Measurements from ENCODE around the gene WBP4. TPM values are rescaled to one million over a fixed set of nuclear protein-coding genes. Genes with fewer than 3 reads are reported as not detected.

The WBP4 gene, protein sequence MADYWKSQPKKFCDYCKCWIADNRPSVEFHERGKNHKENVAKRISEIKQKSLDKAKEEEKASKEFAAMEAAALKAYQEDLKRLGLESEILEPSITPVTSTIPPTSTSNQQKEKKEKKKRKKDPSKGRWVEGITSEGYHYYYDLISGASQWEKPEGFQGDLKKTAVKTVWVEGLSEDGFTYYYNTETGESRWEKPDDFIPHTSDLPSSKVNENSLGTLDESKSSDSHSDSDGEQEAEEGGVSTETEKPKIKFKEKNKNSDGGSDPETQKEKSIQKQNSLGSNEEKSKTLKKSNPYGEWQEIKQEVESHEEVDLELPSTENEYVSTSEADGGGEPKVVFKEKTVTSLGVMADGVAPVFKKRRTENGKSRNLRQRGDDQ
- 6.8 TPM for total RNA-seq

DNA sequence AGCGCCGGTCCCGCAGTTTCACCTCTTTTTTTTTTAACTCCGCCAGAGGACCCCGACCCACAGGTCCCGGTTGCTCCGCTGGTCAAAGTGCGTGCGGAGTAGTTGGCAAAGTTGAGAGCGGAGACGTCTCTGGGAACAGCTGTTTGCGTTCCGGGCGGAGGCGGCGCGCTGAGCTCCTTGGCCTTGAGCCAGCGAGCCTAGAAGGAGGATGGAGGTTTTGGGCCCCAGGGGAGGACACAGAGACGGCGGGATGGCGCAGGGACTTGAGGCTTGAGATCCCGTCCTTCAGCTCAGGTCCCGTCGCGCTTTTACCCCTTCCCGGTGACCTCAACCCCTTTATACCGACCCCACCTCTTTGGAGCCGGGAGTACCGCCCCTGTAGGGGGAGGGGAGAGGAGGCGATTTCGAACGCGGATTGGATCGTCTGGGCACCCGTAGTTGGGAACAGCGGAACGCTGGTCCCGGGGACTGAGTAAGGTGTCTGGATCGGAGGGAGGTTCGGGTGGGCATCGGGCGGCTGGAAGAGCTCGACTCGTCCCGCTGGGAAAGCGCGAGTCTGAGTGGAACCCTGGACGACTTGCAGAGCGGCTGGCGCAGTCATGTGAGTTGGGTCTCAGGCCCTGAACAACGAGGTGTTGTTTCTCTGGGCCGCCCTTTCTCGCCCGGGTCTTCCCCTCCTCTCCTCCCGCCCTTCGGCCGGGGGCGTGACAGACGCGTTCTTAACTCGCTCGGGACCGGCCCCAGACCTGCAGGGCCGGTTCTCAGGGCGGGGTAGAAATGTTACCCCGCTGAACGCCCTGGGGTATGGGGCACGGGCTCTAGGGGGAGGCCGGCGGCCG is at the start of gene WBP4:
TSS of gene WBP4 (plus strand) at position 435 of the 839 bp plus-strand sequence. CDS start at position 600, 165 bp downstream.
- Histone ChIP-seq H3K9me3 (ENCODE audit: control insufficient read depth in 3 of 3, low read length in 3 of 3) (no peaks in the 10 kb centered on the region), H3K27ac (ENCODE audit: low read depth, low read length) (peak within 1 kb of the TSS; percentile 97), H3K27me3 (ENCODE audit: control insufficient read depth in 3 of 3, insufficient read depth in 3 of 3, low read length in 3 of 3) (no peaks in the 10 kb centered on the region), H3K4me1 (ENCODE audit: control insufficient read depth in 3 of 3, insufficient read depth in 3 of 3, low read length in 3 of 3) (peaks cover 38 to 53% (median 49%) of the 10 kb centered on the region in 3 donors), H3K36me3 (ENCODE audit: control insufficient read depth in 3 of 3, insufficient read depth in 3 of 3, low read length in 3 of 3) (peaks cover 0 to 14% (median 13%) of the 10 kb centered on the region in 3 donors), H3K4me3 (ENCODE audit: low read length in 3 of 3) (peak within 1 kb of the TSS; percentile 88 to 98 (median 96)), H3K9ac (ENCODE audit: low read depth in 1 of 3, low read length in 3 of 3) (peak within 1 kb of the TSS; percentile 81 to 98 (median 94))

DNA sequence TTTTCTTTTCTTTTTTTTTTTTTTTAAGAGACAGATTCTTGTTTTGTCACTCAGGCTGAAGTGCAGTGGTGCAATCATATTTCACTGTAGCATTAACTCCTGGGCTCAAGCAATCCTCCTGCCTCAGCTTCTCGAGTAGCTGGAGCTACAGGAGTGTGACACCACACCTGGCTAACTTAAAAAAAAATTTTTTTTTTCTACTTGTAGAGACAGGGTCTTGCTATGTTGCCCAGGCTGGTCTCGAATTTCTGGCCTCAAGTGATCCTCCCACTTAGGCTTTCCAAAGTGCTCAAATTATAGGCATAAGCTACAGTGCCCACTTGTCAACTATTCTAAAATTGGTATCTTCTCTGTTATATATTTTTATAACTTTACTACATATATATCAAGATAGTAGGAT is 48.8 kb upstream of the WBP4 start:
- no peaks in the 10 kb centered on the region for H3K36me3 ChIP-seq (ENCODE audit: control insufficient read depth in 3 of 3, insufficient read depth in 3 of 3, low read length in 3 of 3)
- peaks cover 0 to 2% (median 0%) of the 10 kb centered on the region in 3 donors for H3K4me1 ChIP-seq (ENCODE audit: control insufficient read depth in 3 of 3, insufficient read depth in 3 of 3, low read length in 3 of 3)
- no peak overlapping the region for H3K4me3 ChIP-seq (ENCODE audit: low read length in 3 of 3)
- H3K9me3 ChIP-seq (ENCODE audit: control insufficient read depth in 3 of 3, low read length in 3 of 3) = no peaks in the 10 kb centered on the region
- no peaks in the 10 kb centered on the region for H3K27me3 ChIP-seq (ENCODE audit: control insufficient read depth in 3 of 3, insufficient read depth in 3 of 3, low read length in 3 of 3)
- H3K27ac ChIP-seq (ENCODE audit: low read depth, low read length) = no peak overlapping the region
- H3K9ac ChIP-seq (ENCODE audit: low read depth in 1 of 3, low read length in 3 of 3) = no peak overlapping the region

DNA sequence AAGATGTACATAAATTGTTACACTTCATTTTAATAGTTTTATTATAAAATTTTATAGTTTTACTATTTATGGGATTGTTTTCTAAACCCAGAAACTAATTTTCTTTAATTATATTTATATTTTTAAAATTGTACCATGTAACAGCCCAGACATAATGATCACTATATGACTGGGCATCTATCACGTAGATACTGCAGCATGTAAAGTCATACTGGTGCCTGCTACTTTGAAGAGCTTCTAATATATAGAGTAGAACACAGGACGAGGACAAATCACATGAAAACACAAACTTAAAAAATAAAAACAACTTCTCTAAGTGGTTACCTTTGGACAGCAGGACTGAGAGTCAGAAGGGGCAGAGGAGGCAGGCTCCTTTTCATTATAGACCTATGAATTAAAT is 47.5 kb upstream of the WBP4 start:
- no peaks in the 10 kb centered on the region for H3K4me1 ChIP-seq (ENCODE audit: control insufficient read depth in 3 of 3, insufficient read depth in 3 of 3, low read length in 3 of 3)
- H3K9ac ChIP-seq (ENCODE audit: low read depth in 1 of 3, low read length in 3 of 3) = no peak overlapping the region
- H3K27ac ChIP-seq (ENCODE audit: low read depth, low read length) = no peak overlapping the region
- H3K4me3 ChIP-seq (ENCODE audit: low read length in 3 of 3) = no peak overlapping the region
- no peaks in the 10 kb centered on the region for H3K9me3 ChIP-seq (ENCODE audit: control insufficient read depth in 3 of 3, low read length in 3 of 3)
- H3K27me3 ChIP-seq (ENCODE audit: control insufficient read depth in 3 of 3, insufficient read depth in 3 of 3, low read length in 3 of 3) = no peaks in the 10 kb centered on the region
- H3K36me3 ChIP-seq (ENCODE audit: control insufficient read depth in 3 of 3, insufficient read depth in 3 of 3, low read length in 3 of 3) = no peaks in the 10 kb centered on the region

DNA sequence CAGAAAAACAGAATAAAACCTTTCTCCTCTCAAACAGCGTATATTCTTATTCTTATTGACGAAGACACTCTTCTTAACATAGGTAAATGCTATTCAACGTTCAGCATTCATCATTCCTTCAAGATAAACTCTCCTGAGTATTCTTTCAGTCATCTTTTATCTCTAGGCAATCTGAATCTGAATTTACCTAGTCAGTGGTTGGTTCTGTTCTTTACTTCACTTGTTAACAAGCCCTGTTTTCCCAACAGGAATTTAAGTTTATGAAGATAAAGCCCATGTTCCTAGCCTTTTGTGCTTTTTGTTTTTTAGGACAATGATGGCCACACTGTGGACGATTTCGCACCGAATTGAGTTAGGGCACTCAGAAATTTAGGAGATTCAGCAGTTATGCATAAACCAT is 45.4 kb upstream of the WBP4 start:
- H3K36me3 ChIP-seq (ENCODE audit: control insufficient read depth in 3 of 3, insufficient read depth in 3 of 3, low read length in 3 of 3) = no peaks in the 10 kb centered on the region
- H3K4me1 ChIP-seq (ENCODE audit: control insufficient read depth in 3 of 3, insufficient read depth in 3 of 3, low read length in 3 of 3) = peaks cover 6 to 7% (median 7%) of the 10 kb centered on the region in 3 donors
- no peaks in the 10 kb centered on the region for H3K9me3 ChIP-seq (ENCODE audit: control insufficient read depth in 3 of 3, low read length in 3 of 3)
- H3K9ac ChIP-seq (ENCODE audit: low read depth in 1 of 3, low read length in 3 of 3) = no peak overlapping the region
- H3K27ac ChIP-seq (ENCODE audit: low read depth, low read length) = no peak overlapping the region
- no peaks in the 10 kb centered on the region for H3K27me3 ChIP-seq (ENCODE audit: control insufficient read depth in 3 of 3, insufficient read depth in 3 of 3, low read length in 3 of 3)
- no peak overlapping the region for H3K4me3 ChIP-seq (ENCODE audit: low read length in 3 of 3)

DNA sequence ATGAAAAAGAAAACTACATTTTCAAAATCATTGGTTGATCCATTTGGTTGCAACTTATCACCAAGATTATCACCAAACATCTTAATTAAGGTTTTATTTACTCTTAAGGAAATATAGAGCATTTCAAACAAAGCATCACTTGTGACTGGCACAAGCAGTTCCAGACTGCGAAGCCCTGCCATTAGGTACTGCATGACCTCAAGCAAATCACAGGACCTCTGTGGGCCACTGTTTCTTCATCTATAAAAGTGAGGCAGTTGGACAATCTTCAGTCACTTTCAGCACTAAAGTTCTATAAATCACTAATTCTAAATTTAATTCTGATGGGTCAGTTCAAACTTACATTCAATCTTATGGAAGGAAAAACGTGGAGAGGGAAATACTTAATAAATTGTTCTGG is 44.1 kb upstream of the WBP4 start:
- Histone ChIP-seq H3K9me3 (ENCODE audit: control insufficient read depth in 3 of 3, low read length in 3 of 3) (no peaks in the 10 kb centered on the region), H3K4me1 (ENCODE audit: control insufficient read depth in 3 of 3, insufficient read depth in 3 of 3, low read length in 3 of 3) (peaks cover 7 to 14% (median 11%) of the 10 kb centered on the region in 3 donors), H3K27me3 (ENCODE audit: control insufficient read depth in 3 of 3, insufficient read depth in 3 of 3, low read length in 3 of 3) (no peaks in the 10 kb centered on the region), H3K9ac (ENCODE audit: low read depth in 1 of 3, low read length in 3 of 3) (no peak overlapping the region), H3K36me3 (ENCODE audit: control insufficient read depth in 3 of 3, insufficient read depth in 3 of 3, low read length in 3 of 3) (no peaks in the 10 kb centered on the region), H3K4me3 (ENCODE audit: low read length in 3 of 3) (no peak overlapping the region), H3K27ac (ENCODE audit: low read depth, low read length) (no peak overlapping the region)

DNA sequence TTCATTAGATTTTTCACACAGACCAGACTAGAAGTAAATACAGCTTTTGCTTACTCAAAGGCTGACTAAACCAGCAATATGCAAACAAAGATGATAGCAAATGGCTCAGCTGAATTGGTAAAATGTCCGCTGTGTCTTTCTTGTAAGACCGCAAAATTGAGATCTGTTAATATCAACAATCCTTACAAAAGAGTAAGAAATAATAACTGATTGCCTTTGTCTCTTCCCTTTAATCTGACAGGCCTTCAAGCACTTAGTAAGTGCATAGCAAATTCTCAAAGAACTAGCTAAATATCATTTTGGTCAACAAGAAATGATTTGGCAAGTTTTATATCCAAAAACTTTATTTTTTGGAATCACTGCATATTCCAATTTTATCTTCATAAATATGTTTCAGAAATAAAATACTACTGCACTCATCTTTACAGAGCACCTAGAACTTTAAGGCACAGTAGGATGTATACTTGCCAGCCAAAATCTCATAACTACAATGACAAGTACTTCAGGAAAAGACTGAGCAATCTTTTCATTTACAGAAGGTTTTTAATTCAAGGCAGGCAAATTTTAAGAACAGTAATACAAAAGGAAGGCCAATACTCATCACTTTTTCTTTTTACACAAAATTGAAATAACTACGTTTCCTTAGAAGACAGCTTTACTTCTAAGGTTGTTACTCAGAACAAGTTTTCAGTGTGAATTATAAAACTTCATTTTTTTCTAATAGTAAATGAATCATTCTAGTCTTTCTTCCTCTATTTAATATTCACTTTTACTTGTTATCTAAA is 43.3 kb upstream of the WBP4 start:
- peaks cover 7 to 14% (median 11%) of the 10 kb centered on the region in 3 donors for H3K4me1 ChIP-seq (ENCODE audit: control insufficient read depth in 3 of 3, insufficient read depth in 3 of 3, low read length in 3 of 3)
- peak overlapping the region; percentile 4 for H3K27ac ChIP-seq (ENCODE audit: low read depth, low read length)
- H3K9ac ChIP-seq (ENCODE audit: low read depth in 1 of 3, low read length in 3 of 3) = no peak overlapping the region

DNA sequence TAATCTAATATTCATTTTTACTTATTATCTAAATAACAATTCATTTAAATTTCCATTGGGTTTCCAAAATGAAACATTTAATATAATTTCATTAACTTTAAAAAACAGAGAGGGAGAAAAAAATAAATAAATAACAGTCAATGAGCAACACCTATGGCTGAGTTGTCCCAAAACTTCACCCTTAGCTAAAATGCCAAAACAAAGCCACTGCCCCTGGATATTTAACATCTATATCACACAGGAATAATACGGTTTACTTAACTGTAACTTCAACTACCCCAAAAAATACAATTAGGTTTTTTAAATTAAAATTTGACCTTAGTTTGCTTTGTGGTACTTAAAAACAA is 42.7 kb upstream of the WBP4 start:
- Histone ChIP-seq H3K27me3 (ENCODE audit: control insufficient read depth in 3 of 3, insufficient read depth in 3 of 3, low read length in 3 of 3) (no peaks in the 10 kb centered on the region), H3K27ac (ENCODE audit: low read depth, low read length) (peak overlapping the region; percentile 58), H3K9me3 (ENCODE audit: control insufficient read depth in 3 of 3, low read length in 3 of 3) (no peaks in the 10 kb centered on the region), H3K4me3 (ENCODE audit: low read length in 3 of 3) (peak overlapping the region in 1 of 3 donors; percentile 60), H3K36me3 (ENCODE audit: control insufficient read depth in 3 of 3, insufficient read depth in 3 of 3, low read length in 3 of 3) (no peaks in the 10 kb centered on the region), H3K9ac (ENCODE audit: low read depth in 1 of 3, low read length in 3 of 3) (peak overlapping the region in 1 of 3 donors; percentile 60), H3K4me1 (ENCODE audit: control insufficient read depth in 3 of 3, insufficient read depth in 3 of 3, low read length in 3 of 3) (peaks cover 7 to 14% (median 11%) of the 10 kb centered on the region in 3 donors)

More for the DNA sequence above, 43.3 kb upstream of the WBP4 start:
- Histone ChIP-seq H3K9me3 (ENCODE audit: control insufficient read depth in 3 of 3, low read length in 3 of 3) (no peaks in the 10 kb centered on the region), H3K27me3 (ENCODE audit: control insufficient read depth in 3 of 3, insufficient read depth in 3 of 3, low read length in 3 of 3) (no peaks in the 10 kb centered on the region), H3K36me3 (ENCODE audit: control insufficient read depth in 3 of 3, insufficient read depth in 3 of 3, low read length in 3 of 3) (no peaks in the 10 kb centered on the region), H3K4me3 (ENCODE audit: low read length in 3 of 3) (peak overlapping the region in 1 of 3 donors; percentile 14)

DNA sequence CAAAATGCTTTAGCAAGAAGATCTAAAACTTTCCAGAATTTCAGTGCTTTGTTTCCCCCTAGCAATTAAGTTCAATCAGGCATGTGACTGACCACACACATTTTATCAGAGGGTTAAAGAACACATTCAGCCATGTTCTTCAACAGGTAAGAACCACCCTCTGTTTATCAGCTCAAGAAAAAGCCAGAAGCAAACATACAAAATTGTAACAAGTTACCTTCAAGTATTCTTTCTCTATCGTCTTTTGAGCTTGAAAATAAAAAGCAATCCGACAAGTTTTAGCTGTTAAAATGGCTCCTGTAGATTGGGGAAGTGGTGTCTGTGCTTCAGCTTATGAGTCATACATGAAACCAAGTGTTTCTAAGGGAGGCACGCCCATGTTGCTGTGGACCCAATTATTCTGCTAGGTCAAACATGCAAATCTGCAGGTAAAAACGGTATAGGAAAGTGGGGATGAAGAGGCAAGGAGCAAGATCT is 42.3 kb upstream of the WBP4 start, which contains the start of gene ELF1:
TSS of gene ELF1 (minus strand) at position 306 of the 477 bp plus-strand sequence. CDS start 37,262 bp downstream, outside the sequence.
- H3K27ac ChIP-seq (ENCODE audit: low read depth, low read length) = peak within 1 kb of the TSS; percentile 58
- H3K27me3 ChIP-seq (ENCODE audit: control insufficient read depth in 3 of 3, insufficient read depth in 3 of 3, low read length in 3 of 3) = no peaks in the 10 kb centered on the region
- peak within 1 kb of the TSS in 2 of 3 donors; percentile 26 to 60 for H3K9ac ChIP-seq (ENCODE audit: low read depth in 1 of 3, low read length in 3 of 3)
- no peaks in the 10 kb centered on the region for H3K36me3 ChIP-seq (ENCODE audit: control insufficient read depth in 3 of 3, insufficient read depth in 3 of 3, low read length in 3 of 3)
- H3K4me1 ChIP-seq (ENCODE audit: control insufficient read depth in 3 of 3, insufficient read depth in 3 of 3, low read length in 3 of 3) = peaks cover 7 to 14% (median 11%) of the 10 kb centered on the region in 3 donors
- H3K9me3 ChIP-seq (ENCODE audit: control insufficient read depth in 3 of 3, low read length in 3 of 3) = no peaks in the 10 kb centered on the region
- H3K4me3 ChIP-seq (ENCODE audit: low read length in 3 of 3) = peak within 1 kb of the TSS in 2 of 3 donors; percentile 30 to 60

DNA sequence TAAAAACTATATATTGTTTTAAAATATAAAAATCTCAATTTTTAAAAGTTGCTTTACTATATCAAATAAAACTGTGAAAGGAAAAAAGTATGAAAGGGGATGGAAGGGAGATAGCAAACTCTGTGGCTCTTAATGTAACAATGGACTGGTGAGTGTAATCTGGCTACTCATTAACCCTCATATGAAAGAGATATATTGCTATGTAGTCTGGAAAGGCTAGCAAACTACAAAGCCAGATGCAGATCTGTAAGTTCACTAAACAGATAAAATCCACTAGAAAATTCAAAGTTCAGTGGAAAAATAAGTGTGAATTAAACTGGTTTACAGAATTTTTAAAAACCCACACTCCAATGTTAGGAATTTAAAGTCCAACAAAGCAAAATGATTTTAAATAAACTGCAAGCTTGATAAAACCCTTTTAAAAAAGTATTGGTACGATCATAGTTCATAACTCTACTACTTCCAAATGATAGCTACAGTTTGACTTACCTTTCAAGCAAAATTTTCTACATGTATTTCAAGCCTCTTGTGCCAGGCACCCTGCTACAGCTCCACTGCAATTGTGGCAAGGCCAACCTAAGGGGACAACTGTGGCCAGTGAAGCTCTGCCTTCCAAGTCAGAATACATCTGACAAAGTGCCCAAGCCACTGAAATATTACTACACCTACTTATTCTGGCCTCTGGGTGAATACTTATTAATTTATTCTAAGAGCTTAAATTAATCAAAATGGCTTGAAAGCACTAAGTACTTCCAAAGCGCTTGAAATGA is 41.5 kb upstream of the WBP4 start:
- peaks cover 7 to 14% (median 11%) of the 10 kb centered on the region in 3 donors for H3K4me1 ChIP-seq (ENCODE audit: control insufficient read depth in 3 of 3, insufficient read depth in 3 of 3, low read length in 3 of 3)
- H3K4me3 ChIP-seq (ENCODE audit: low read length in 3 of 3) = no peak overlapping the region
- no peak overlapping the region for H3K27ac ChIP-seq (ENCODE audit: low read depth, low read length)
- no peak overlapping the region for H3K9ac ChIP-seq (ENCODE audit: low read depth in 1 of 3, low read length in 3 of 3)
- H3K36me3 ChIP-seq (ENCODE audit: control insufficient read depth in 3 of 3, insufficient read depth in 3 of 3, low read length in 3 of 3) = no peaks in the 10 kb centered on the region
- H3K27me3 ChIP-seq (ENCODE audit: control insufficient read depth in 3 of 3, insufficient read depth in 3 of 3, low read length in 3 of 3) = no peaks in the 10 kb centered on the region
- H3K9me3 ChIP-seq (ENCODE audit: control insufficient read depth in 3 of 3, low read length in 3 of 3) = no peaks in the 10 kb centered on the region

All from skeletal muscle tissue (tissue), 4 donors.